ENCODE measurements around the gene GAS7.

DNA sequence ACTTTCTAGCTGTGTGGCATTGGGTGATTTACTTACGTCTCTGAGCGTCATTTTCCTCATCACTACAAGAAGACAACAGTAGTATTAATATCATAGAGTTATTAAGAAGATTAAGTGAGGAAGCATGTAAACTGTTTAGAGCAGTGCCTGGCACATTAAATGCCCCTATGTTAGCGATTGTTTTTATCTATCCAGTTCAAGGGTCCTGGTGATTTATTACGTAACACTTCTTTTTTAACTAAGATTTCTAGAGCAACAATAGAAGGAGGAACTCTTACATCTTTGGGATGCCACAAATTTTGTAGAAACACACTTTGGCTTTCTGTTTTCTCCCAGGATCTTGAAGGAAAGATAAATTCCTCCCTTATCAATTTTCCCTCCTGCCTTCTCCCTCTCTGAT, 3.3 kb upstream of the GAS7 start:
- TF ChIP-seq, protein P1, sequence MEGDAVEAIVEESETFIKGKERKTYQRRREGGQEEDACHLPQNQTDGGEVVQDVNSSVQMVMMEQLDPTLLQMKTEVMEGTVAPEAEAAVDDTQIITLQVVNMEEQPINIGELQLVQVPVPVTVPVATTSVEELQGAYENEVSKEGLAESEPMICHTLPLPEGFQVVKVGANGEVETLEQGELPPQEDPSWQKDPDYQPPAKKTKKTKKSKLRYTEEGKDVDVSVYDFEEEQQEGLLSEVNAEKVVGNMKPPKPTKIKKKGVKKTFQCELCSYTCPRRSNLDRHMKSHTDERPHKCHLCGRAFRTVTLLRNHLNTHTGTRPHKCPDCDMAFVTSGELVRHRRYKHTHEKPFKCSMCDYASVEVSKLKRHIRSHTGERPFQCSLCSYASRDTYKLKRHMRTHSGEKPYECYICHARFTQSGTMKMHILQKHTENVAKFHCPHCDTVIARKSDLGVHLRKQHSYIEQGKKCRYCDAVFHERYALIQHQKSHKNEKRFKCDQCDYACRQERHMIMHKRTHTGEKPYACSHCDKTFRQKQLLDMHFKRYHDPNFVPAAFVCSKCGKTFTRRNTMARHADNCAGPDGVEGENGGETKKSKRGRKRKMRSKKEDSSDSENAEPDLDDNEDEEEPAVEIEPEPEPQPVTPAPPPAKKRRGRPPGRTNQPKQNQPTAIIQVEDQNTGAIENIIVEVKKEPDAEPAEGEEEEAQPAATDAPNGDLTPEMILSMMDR (IDR thresholded peaks at IDR 0.05), result no peak
- no peak for TF ChIP-seq EP300 (IDR thresholded peaks at IDR 0.05)
- no peak for TF ChIP-seq POLR2AphosphoS5 (IDR thresholded peaks at IDR 0.05)
- TF ChIP-seq POLR2A (IDR thresholded peaks at IDR 0.05), result no peak
